OCI-LY1 (cell line): ENCODE data around the gene SDCCAG8.

ENCODE experiments used
- H2AFZ ChIP-seq: fragments of 200-600 bp; sonication (generic), shearing (Covaris generic); 2 replicates; pipeline ENCODE4 v1.6.0; 2014; ENCODE audit warnings: antibody characterized with exemption, mild to moderate bottlenecking, low read length
- H3F3A ChIP-seq: fragments of 200-600 bp; sonication (generic), shearing (Covaris generic); 2 replicates; pipeline ENCODE4 v1.6.0; 2014; ENCODE audit warnings: mild to moderate bottlenecking, antibody characterized with exemption, low read length, moderate library complexity; ENCODE audit not compliant: insufficient read depth
- H3K27ac ChIP-seq: fragments of 200-600 bp; sonication (generic); 2 replicates; pipeline ENCODE4 v1.5.1; 2014; ENCODE audit warnings: low read length, mixed run types, mild to moderate bottlenecking, low read depth; ENCODE audit not compliant: poor library complexity, severe bottlenecking
- H3K27me3 ChIP-seq: fragments of 200-600 bp; sonication (generic); 2 replicates; pipeline ENCODE4 v1.6.0; 2014; ENCODE audit warnings: antibody characterized with exemption, mild to moderate bottlenecking, low read length, moderate library complexity; ENCODE audit not compliant: insufficient read depth
- H3K36me3 ChIP-seq: fragments of 200-600 bp; sonication (generic); 2 replicates; pipeline ENCODE4 v1.6.1; 2014; ENCODE audit warnings: mild to moderate bottlenecking, antibody characterized with exemption, low read length, moderate library complexity, mixed read lengths; ENCODE audit not compliant: insufficient read depth
- H3K4me1 ChIP-seq: fragments of 200-600 bp; sonication (generic); 2 replicates; pipeline ENCODE4 v1.5.1; 2014; ENCODE audit warnings: mild to moderate bottlenecking, low read length, moderate library complexity; ENCODE audit not compliant: insufficient read depth, severe bottlenecking
- H3K4me2 ChIP-seq: fragments of 200-600 bp; sonication (generic), shearing (Covaris generic); 2 replicates; pipeline ENCODE4 v1.6.1; 2014; ENCODE audit warnings: low read length
- H3K4me3 ChIP-seq: fragments of 200-600 bp; sonication (generic); 2 replicates; pipeline ENCODE4 v1.5.1; 2014; ENCODE audit warnings: low read length, low read depth, mild to moderate bottlenecking, mixed read lengths; ENCODE audit not compliant: poor library complexity, severe bottlenecking
- H3K79me2 ChIP-seq: fragments of 200-600 bp; shearing (Covaris generic); 2 replicates; pipeline ENCODE4 v1.6.1; 2016; ENCODE audit warnings: mixed run types, low read length, mixed read lengths; ENCODE audit not compliant: insufficient read depth
- H3K9ac ChIP-seq: fragments of 200-600 bp; sonication (generic), shearing (Covaris generic); 2 replicates; pipeline ENCODE4 v1.6.1; 2014; ENCODE audit warnings: mild to moderate bottlenecking, low read length, mixed read lengths
- H3K9me2 ChIP-seq: fragments of 200-600 bp; sonication (generic), shearing (Covaris generic); 2 replicates; pipeline ENCODE4 v1.6.1; 2014; ENCODE audit warnings: low read depth, mild to moderate bottlenecking, low read length, mixed read lengths
- H3K9me3 ChIP-seq: fragments of 200-600 bp; shearing (Covaris generic); 2 replicates; pipeline ENCODE4 v1.6.1; 2014; ENCODE audit warnings: low read length, mixed read lengths
- H4K20me1 ChIP-seq: fragments of 200-600 bp; sonication (generic), shearing (Covaris generic); 2 replicates; pipeline ENCODE4 v1.6.0; 2016; ENCODE audit warnings: mild to moderate bottlenecking, low read length; ENCODE audit not compliant: insufficient read depth
- EZH2 ChIP-seq: fragments of 200-600 bp; sonication (generic), shearing (Covaris generic); IDR thresholded peaks from 2 replicates; pipeline ENCODE4 v1.8.0; 2017; ENCODE audit warnings: borderline replicate concordance, mixed run types, mild to moderate bottlenecking, antibody characterized with exemption, low read length, moderate library complexity, mixed read lengths
- TF ChIP-seq, protein P1 (sequence below): fragments of 200-600 bp; sonication (generic), shearing (Covaris generic); IDR thresholded peaks from 2 replicates; pipeline ENCODE4 v1.5.1; 2017; ENCODE audit warnings: mild to moderate bottlenecking, antibody characterized with exemption, low read length, moderate library complexity, mixed read lengths

SDCCAG8 gene

DNA sequence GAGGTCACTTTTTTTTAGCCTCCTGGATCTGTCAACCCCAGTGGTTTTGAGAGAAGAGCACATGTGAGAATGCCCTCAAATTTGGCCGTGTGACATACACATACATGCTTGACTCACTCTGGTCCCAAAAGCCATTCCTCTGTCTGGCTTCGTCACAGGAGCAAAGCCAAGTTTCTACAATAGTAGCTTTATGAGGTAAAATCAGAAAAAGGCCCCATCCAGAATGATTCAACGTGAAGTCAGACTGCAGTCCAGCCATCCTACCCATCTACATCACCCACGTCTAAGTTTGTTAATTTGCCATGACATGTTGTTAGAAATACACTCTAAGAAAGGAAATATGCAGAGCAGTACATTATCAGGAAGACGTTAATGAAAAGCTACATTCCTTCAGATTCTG, 245.2 kb downstream of the SDCCAG8 start:
- Histone ChIP-seq H3K4me2 (no peak overlapping the region), H3K36me3 (no peaks in the 10 kb centered on the region), H3K27me3 (no peaks in the 10 kb centered on the region), H3K9ac (no peak overlapping the region), H3K4me1 (no peaks in the 10 kb centered on the region), H3K9me2 (no peaks in the 10 kb centered on the region), H3F3A (no peaks in the 10 kb centered on the region), H3K9me3 (no peaks in the 10 kb centered on the region), H3K79me2 (no peaks in the 10 kb centered on the region), H2AFZ (no peak overlapping the region), H3K27ac (no peak overlapping the region), H3K4me3 (no peak overlapping the region), H4K20me1 (no peaks in the 10 kb centered on the region)
- no peak for TF ChIP-seq EZH2
- TF ChIP-seq, protein P1, sequence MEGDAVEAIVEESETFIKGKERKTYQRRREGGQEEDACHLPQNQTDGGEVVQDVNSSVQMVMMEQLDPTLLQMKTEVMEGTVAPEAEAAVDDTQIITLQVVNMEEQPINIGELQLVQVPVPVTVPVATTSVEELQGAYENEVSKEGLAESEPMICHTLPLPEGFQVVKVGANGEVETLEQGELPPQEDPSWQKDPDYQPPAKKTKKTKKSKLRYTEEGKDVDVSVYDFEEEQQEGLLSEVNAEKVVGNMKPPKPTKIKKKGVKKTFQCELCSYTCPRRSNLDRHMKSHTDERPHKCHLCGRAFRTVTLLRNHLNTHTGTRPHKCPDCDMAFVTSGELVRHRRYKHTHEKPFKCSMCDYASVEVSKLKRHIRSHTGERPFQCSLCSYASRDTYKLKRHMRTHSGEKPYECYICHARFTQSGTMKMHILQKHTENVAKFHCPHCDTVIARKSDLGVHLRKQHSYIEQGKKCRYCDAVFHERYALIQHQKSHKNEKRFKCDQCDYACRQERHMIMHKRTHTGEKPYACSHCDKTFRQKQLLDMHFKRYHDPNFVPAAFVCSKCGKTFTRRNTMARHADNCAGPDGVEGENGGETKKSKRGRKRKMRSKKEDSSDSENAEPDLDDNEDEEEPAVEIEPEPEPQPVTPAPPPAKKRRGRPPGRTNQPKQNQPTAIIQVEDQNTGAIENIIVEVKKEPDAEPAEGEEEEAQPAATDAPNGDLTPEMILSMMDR = no peak

DNA sequence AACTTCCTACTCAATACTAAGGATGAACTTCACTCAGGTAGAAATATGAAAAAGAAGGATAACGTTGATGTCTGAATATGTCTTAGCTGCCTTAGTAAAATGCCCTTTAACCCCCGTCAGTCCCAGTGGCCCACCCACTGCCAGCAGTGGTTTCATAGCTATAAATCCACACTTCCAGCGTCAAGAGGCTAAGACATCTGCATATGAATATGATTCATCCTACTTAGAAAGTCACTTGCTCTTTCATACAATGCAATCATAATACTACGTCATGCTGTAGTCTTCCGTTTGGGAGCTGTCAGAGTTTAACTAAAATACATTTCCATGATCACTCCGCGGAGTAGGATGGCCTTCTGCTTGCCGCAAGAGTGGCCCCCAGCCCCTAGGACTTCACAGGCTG, 247.3 kb downstream of the SDCCAG8 start:
- H3K9me2 ChIP-seq = no peaks in the 10 kb centered on the region
- H3K4me1 ChIP-seq = no peaks in the 10 kb centered on the region
- H4K20me1 ChIP-seq = no peaks in the 10 kb centered on the region
- no peak overlapping the region for H3K4me3 ChIP-seq
- H3K27me3 ChIP-seq = no peaks in the 10 kb centered on the region
- H3K27ac ChIP-seq = no peak overlapping the region
- H3K4me2 ChIP-seq = no peak overlapping the region
- H2AFZ ChIP-seq = no peak overlapping the region
- H3F3A ChIP-seq = no peaks in the 10 kb centered on the region
- H3K9me3 ChIP-seq = no peaks in the 10 kb centered on the region
- H3K36me3 ChIP-seq = no peaks in the 10 kb centered on the region
- no peak overlapping the region for H3K9ac ChIP-seq
- TF ChIP-seq EZH2 = no peak
- TF ChIP-seq, protein P1 = no peak
- H3K79me2 ChIP-seq = no peaks in the 10 kb centered on the region

GRCh38 chr1:243505986-243506689, 250.3 kb downstream of the SDCCAG8 start:
- Histone ChIP-seq H3K9me2 (no peaks in the 10 kb centered on the region), H3K9ac (no peak overlapping the region), H2AFZ (no peak overlapping the region), H3K79me2 (no peaks in the 10 kb centered on the region), H3K4me2 (no peak overlapping the region), H3K4me1 (no peaks in the 10 kb centered on the region), H4K20me1 (no peaks in the 10 kb centered on the region), H3K36me3 (no peaks in the 10 kb centered on the region), H3K27me3 (no peaks in the 10 kb centered on the region), H3K4me3 (no peak overlapping the region), H3K9me3 (no peaks in the 10 kb centered on the region), H3F3A (no peaks in the 10 kb centered on the region), H3K27ac (no peak overlapping the region)
- no peak for TF ChIP-seq EZH2
- TF ChIP-seq, protein P1 = no peak
